SK-N-SH treated with all-trans-retinoic acid at 6 μM for 48 hours (cell line): ENCODE measurements around the gene FIGN.

ENCODE experiments used
- ATAC-seq: fragments of 200-7000 bp; cut with Tn5 transposase; 3 replicates; pipeline ENCODE4 v1.9.1; 2020; ENCODE audit warnings: mild to moderate bottlenecking, moderate library complexity
- ARNTL ChIP-seq: fragments of 450-650 bp; formaldehyde crosslinking; IDR thresholded peaks from 2 replicates; pipeline ENCODE4 v1.5.0; 2020; ENCODE audit warnings: low read depth, mild to moderate bottlenecking, moderate library complexity, borderline replicate concordance
- BACH2 ChIP-seq: fragments of 250-450 bp; sonication (Bioruptor Pico); IDR thresholded peaks from 2 replicates; pipeline ENCODE4 v1.9.0; 2021; ENCODE audit warnings: mild to moderate bottlenecking, borderline replicate concordance
- CSDC2 ChIP-seq: fragments of 250-450 bp; sonication (Bioruptor Pico); IDR thresholded peaks from 2 replicates; pipeline ENCODE4 v1.5.0; 2020; ENCODE audit warnings: mild to moderate bottlenecking, moderate library complexity
- CSRNP3 ChIP-seq: fragments of 250-450 bp; sonication (Bioruptor Pico); IDR thresholded peaks from 2 replicates; pipeline ENCODE4 v1.5.1; 2021; ENCODE audit warnings: mild to moderate bottlenecking, moderate library complexity
- ESRRG ChIP-seq: fragments of 250-450 bp; sonication (Bioruptor Pico); IDR thresholded peaks from 2 replicates; pipeline ENCODE4 v1.6.1; 2021; ENCODE audit warnings: mild to moderate bottlenecking
- GLIS3 ChIP-seq: fragments of 250-450 bp; sonication (Bioruptor Pico); IDR thresholded peaks from 2 replicates; pipeline ENCODE4 v1.5.0; 2020; ENCODE audit warnings: mild to moderate bottlenecking, moderate library complexity
- ISL1 ChIP-seq: fragments of 250-450 bp; sonication (Bioruptor Pico); IDR thresholded peaks from 2 replicates; pipeline ENCODE4 v2.1.2; 2022; ENCODE audit warnings: mild to moderate bottlenecking, moderate library complexity
- OSR1 ChIP-seq: fragments of 250-450 bp; sonication (Bioruptor Pico); IDR thresholded peaks from 2 replicates; pipeline ENCODE4 v1.8.0; 2022; ENCODE audit warnings: moderate library complexity, mild to moderate bottlenecking, inconsistent platforms
- PPARA ChIP-seq: fragments of 250-450 bp; sonication (Bioruptor Pico); IDR thresholded peaks from 2 replicates; pipeline ENCODE4 v1.5.0; 2020; ENCODE audit warnings: mild to moderate bottlenecking, borderline replicate concordance
- RARB ChIP-seq: fragments of 250-450 bp; sonication (Bioruptor Pico); IDR thresholded peaks from 2 replicates; pipeline ENCODE4 v1.8.0; 2021; ENCODE audit warnings: mild to moderate bottlenecking, moderate library complexity
- SNAI2 ChIP-seq: fragments of 250-450 bp; sonication (Bioruptor Pico); IDR thresholded peaks from 2 replicates; pipeline ENCODE4 v1.5.0; 2020; ENCODE audit warnings: mild to moderate bottlenecking, moderate library complexity
- TCF4 ChIP-seq: fragments of 250-450 bp; sonication (Bioruptor Pico); IDR thresholded peaks from 2 replicates; pipeline ENCODE4 v1.8.0; 2021; ENCODE audit warnings: mild to moderate bottlenecking, moderate library complexity, borderline replicate concordance
- TOX ChIP-seq: fragments of 250-450 bp; sonication (Bioruptor Pico); IDR thresholded peaks from 2 replicates; pipeline ENCODE4 v1.8.0; 2021; ENCODE audit warnings: mild to moderate bottlenecking, moderate library complexity, borderline replicate concordance
- TSHZ2 ChIP-seq: fragments of 250-450 bp; sonication (Bioruptor Pico); IDR thresholded peaks from 2 replicates; pipeline ENCODE4 v1.5.0; 2020; ENCODE audit warnings: mild to moderate bottlenecking, moderate library complexity
- ZC3H10 ChIP-seq: fragments of 250-450 bp; sonication (Bioruptor Pico); IDR thresholded peaks from 2 replicates; pipeline ENCODE4 v1.5.1; 2021; ENCODE audit warnings: mild to moderate bottlenecking, moderate library complexity
- ZFP30 ChIP-seq: fragments of 450-650 bp; formaldehyde crosslinking; IDR thresholded peaks from 2 replicates; pipeline ENCODE4 v1.5.0; 2022; ENCODE audit warnings: mild to moderate bottlenecking, moderate library complexity
- ZNF565 ChIP-seq: fragments of 450-650 bp; formaldehyde crosslinking; conservative IDR thresholded peaks from 2 replicates; pipeline ENCODE4 v1.5.0; 2020; ENCODE audit warnings: low read depth, mild to moderate bottlenecking, moderate library complexity
- ZNF70 ChIP-seq: fragments of 450-650 bp; formaldehyde crosslinking; IDR thresholded peaks from 2 replicates; pipeline ENCODE4 v1.5.0; 2020; ENCODE audit warnings: mild to moderate bottlenecking, moderate library complexity
- ZNF8 ChIP-seq: fragments of 450-650 bp; formaldehyde crosslinking; IDR thresholded peaks from 2 replicates; pipeline ENCODE4 v1.5.0; 2020; ENCODE audit warnings: mild to moderate bottlenecking, moderate library complexity
- TF ChIP-seq, protein P1 (sequence below): fragments of 250-450 bp; sonication (Bioruptor Pico); IDR thresholded peaks from 2 replicates; pipeline ENCODE4 v1.5.1; 2020; ENCODE audit warnings: low read depth, mild to moderate bottlenecking, moderate library complexity
- TF ChIP-seq, protein P2 (sequence below): fragments of 250-450 bp; sonication (Bioruptor Pico); IDR thresholded peaks from 2 replicates; pipeline ENCODE4 v1.8.0; 2021; ENCODE audit warnings: low read depth, mild to moderate bottlenecking, moderate library complexity, borderline replicate concordance
- TF ChIP-seq, protein P3 (sequence below): fragments of 250-450 bp; sonication (Bioruptor Pico); IDR thresholded peaks from 2 replicates; pipeline ENCODE4 v1.8.0; 2020; ENCODE audit warnings: mild to moderate bottlenecking, moderate library complexity, borderline replicate concordance

FIGN gene

DNA sequence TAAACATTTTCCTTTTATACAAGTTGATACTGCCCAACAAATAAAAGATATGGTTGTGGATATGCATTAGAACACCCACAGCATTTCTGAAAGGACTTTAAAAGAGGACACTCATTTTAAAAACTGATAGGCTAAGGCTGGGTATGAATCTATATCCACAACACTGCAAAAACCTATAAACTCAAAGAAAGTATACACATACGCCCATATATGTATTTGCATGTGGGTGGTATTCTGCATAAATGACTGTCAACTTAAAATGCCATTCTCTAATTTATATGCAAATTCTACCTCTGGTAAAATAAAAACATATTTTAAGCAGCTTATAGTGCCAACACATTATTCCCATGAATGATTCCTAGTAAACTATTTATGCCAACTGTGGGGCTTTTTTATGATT, 20.1 kb downstream of the FIGN start (continued):
- no peak for TF ChIP-seq TCF4 (CRISPR knock-in tag)
- TF ChIP-seq SNAI2 (CRISPR knock-in tag), result no peak
- TF ChIP-seq, protein P1, sequence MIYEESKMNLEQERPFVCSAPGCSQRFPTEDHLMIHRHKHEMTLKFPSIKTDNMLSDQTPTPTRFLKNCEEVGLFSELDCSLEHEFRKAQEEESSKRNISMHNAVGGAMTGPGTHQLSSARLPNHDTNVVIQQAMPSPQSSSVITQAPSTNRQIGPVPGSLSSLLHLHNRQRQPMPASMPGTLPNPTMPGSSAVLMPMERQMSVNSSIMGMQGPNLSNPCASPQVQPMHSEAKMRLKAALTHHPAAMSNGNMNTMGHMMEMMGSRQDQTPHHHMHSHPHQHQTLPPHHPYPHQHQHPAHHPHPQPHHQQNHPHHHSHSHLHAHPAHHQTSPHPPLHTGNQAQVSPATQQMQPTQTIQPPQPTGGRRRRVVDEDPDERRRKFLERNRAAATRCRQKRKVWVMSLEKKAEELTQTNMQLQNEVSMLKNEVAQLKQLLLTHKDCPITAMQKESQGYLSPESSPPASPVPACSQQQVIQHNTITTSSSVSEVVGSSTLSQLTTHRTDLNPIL (CRISPR knock-in tag), result no peak
- no peak for TF ChIP-seq ZFP30 (CRISPR knock-in tag)

DNA sequence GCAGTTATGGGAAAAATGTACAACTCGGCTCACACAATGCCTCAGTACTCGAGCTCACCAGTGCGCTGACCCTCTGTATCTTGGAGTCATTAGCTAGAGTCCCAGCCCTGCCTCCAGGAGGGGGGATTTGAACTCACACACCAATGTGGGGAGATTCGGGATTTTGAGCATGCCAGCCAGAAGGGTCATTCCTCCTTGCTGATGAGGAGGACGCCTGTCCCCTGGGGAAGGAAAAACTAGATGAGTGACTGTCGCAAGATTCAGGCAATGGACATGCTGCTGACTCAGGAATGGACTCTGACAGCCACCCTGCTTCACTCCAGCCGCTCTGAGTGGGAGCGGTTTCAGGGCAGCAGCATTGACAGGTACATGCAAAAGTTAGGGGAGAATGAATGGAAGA, 20.6 kb downstream of the FIGN start:
- no peak for ATAC-seq
- TF ChIP-seq ZNF70 (CRISPR knock-in tag), result no peak
- no peak for TF ChIP-seq ZFP30 (CRISPR knock-in tag)
- no peak for TF ChIP-seq CSDC2 (CRISPR knock-in tag)
- no peak for TF ChIP-seq TSHZ2 (CRISPR knock-in tag)
- no peak for TF ChIP-seq SNAI2 (CRISPR knock-in tag)
- no peak for TF ChIP-seq ZNF8 (CRISPR knock-in tag)
- no peak for TF ChIP-seq RARB (CRISPR knock-in tag)
- no peak for TF ChIP-seq BACH2 (CRISPR knock-in tag)
- TF ChIP-seq TCF4 (CRISPR knock-in tag), result no peak
- TF ChIP-seq ZNF565 (CRISPR knock-in tag), result no peak
- no peak for TF ChIP-seq CSRNP3 (CRISPR knock-in tag)
- no peak for TF ChIP-seq OSR1
- TF ChIP-seq, protein P2, sequence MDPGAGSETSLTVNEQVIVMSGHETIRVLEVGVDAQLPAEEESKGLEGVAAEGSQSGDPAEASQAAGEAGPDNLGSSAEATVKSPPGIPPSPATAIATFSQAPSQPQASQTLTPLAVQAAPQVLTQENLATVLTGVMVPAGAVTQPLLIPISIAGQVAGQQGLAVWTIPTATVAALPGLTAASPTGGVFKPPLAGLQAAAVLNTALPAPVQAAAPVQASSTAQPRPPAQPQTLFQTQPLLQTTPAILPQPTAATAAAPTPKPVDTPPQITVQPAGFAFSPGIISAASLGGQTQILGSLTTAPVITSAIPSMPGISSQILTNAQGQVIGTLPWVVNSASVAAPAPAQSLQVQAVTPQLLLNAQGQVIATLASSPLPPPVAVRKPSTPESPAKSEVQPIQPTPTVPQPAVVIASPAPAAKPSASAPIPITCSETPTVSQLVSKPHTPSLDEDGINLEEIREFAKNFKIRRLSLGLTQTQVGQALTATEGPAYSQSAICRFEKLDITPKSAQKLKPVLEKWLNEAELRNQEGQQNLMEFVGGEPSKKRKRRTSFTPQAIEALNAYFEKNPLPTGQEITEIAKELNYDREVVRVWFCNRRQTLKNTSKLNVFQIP (CRISPR knock-in tag), result no peak
- TF ChIP-seq, protein P1 (CRISPR knock-in tag), result no peak
- no peak for TF ChIP-seq ESRRG (CRISPR knock-in tag)
- TF ChIP-seq ARNTL, result no peak
- no peak for TF ChIP-seq ISL1 (CRISPR knock-in tag)
- TF ChIP-seq GLIS3 (CRISPR knock-in tag), result no peak
- no peak for TF ChIP-seq PPARA

GRCh38 chr2:163713534-163714311, 22.1 kb downstream of the FIGN start:
- ATAC-seq, result peak; percentile 76
- TF ChIP-seq BACH2 (CRISPR knock-in tag) (no peak), ZNF8 (CRISPR knock-in tag) (no peak), SNAI2 (CRISPR knock-in tag) (no peak), ISL1 (CRISPR knock-in tag) (peak; percentile 22; the same call in 1 of the 2 replicates), TOX (CRISPR knock-in tag) (no peak), ZC3H10 (CRISPR knock-in tag) (no peak), CSRNP3 (CRISPR knock-in tag) (no peak), TSHZ2 (CRISPR knock-in tag) (0 out of 2 replicates have a peak, but pooled peaks have one; percentile 14), TCF4 (CRISPR knock-in tag) (no peak)
- TF ChIP-seq, protein P3, sequence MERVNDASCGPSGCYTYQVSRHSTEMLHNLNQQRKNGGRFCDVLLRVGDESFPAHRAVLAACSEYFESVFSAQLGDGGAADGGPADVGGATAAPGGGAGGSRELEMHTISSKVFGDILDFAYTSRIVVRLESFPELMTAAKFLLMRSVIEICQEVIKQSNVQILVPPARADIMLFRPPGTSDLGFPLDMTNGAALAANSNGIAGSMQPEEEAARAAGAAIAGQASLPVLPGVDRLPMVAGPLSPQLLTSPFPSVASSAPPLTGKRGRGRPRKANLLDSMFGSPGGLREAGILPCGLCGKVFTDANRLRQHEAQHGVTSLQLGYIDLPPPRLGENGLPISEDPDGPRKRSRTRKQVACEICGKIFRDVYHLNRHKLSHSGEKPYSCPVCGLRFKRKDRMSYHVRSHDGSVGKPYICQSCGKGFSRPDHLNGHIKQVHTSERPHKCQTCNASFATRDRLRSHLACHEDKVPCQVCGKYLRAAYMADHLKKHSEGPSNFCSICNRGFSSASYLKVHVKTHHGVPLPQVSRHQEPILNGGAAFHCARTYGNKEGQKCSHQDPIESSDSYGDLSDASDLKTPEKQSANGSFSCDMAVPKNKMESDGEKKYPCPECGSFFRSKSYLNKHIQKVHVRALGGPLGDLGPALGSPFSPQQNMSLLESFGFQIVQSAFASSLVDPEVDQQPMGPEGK (CRISPR knock-in tag), result no peak
